ENCODE data around the gene ROR1.

ROR1 gene

DNA sequence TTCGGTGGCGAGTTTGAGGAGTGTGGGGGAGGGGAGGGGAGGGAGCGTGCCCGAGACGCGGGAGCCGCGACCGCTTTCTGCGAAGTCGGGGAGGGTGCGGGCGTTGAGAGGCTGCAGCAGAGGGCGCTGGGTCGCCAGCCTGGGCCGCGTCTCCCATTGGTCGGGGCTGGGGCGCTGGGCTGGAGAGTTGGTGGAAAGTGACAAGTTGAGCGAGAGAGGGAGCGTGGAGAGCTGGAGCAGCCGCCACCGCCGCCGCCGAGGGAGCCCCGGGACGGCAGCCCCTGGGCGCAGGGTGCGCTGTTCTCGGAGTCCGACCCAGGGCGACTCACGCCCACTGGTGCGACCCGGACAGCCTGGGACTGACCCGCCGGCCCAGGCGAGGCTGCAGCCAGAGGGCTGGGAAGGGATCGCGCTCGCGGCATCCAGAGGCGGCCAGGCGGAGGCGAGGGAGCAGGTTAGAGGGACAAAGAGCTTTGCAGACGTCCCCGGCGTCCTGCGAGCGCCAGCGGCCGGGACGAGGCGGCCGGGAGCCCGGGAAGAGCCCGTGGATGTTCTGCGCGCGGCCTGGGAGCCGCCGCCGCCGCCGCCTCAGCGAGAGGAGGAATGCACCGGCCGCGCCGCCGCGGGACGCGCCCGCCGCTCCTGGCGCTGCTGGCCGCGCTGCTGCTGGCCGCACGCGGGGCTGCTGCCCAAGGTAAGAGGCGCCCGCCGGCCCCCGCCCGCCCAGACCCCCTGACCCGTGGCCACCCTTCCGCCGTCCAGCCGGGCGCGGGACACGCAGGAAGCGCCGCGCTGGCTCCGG is at the start of gene ROR1:
TSS of gene ROR1 (plus strand) at position 203 of the 802 bp plus-strand sequence.
- DNase-seq: peak; percentile 94

DNA sequence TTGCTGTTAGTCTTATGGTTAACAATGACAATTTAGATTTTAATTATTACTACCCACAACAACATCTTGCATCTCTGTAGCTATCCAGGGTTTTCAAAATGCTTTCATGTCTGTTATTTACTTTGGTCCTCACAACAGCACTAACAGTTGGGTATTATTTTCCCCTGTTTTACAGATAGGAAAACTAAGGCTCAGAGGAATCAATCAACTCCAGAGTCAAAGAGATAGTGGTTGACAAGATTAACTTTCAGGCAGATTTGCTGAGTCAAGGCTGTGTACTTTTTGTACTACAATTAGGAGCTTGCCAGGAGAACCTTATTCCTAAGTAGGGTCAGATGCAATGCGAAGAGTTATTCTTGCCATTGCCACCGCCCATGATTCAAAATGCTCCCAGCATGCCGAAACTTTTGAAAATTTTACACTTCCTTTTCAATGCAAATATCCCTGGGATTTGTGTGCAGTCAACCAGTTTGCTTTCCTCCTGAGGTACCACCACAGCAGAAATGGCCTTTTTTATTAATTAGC is 49.4 kb upstream of the ROR1 start:
- DNase-seq: no peak

DNA sequence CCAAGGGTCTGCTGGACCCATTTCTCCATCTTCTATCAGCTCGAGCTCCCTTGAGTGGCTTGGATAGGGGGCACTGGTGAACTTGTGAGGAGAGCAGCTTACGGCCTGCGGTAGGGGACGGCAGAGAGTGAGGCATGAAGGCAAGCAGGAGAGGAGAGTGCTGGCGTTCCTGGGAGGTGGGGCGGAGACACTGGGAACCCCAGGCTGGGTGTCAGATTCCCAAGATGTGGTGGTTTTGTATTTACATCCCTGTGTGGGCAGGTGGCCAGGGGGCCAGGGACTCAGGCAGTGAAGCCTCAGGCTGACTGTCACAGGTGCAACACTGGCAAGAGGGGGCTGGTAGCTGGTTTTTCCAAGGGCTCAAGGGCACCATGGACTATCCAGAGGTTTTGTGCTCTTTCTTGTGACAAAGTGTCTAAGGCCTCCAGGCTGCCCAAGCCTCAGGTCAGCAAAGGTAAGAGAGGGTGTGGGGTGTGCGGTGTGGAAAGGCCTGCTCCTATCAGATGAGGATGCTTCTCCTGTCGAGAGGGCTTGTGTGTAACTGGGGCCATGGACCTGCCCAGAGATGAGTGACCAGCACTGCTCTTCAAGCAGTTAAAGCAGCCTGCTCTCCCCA is 45.1 kb upstream of the ROR1 start:
- no peak for DNase-seq

DNA sequence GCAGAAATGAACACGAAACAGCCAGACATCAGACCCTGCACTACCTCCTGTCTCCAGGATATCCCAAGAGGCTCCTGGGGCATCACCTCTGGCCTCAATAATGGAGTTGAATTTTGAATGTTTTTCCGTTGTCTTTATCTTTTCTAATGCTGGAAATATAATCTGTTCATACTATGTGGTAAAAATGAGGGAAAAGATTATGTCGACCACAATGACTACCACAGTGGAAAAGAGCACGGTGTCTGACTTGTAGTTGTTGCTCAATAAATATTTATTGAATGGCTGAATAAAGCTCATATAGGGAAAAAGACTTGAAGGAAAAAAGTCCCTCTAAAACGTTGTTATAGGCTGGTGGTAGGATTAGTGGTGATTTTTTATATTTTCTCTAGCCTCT is 44.6 kb upstream of the ROR1 start:
- DNase-seq: no peak

DNA sequence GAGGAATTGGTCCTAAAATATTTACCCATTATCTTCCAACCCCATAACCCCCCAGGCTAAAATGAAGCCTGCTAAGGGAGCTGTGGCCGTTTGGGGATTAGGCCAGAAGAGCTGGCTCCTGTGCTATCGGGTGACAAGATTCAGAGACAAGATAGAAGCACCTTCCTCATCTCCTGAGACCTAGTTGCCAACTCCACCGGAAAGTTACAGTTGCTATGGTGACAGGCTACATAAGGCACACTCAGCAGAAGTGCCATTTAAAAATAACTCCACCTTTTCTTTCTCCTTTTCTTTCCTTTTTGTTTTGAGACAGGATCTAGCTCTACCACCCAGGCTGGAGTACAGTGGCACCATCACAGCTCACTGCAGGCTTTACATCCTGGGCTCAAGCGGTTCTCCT is 43.6 kb upstream of the ROR1 start:
- peak; percentile 93 for DNase-seq

DNA sequence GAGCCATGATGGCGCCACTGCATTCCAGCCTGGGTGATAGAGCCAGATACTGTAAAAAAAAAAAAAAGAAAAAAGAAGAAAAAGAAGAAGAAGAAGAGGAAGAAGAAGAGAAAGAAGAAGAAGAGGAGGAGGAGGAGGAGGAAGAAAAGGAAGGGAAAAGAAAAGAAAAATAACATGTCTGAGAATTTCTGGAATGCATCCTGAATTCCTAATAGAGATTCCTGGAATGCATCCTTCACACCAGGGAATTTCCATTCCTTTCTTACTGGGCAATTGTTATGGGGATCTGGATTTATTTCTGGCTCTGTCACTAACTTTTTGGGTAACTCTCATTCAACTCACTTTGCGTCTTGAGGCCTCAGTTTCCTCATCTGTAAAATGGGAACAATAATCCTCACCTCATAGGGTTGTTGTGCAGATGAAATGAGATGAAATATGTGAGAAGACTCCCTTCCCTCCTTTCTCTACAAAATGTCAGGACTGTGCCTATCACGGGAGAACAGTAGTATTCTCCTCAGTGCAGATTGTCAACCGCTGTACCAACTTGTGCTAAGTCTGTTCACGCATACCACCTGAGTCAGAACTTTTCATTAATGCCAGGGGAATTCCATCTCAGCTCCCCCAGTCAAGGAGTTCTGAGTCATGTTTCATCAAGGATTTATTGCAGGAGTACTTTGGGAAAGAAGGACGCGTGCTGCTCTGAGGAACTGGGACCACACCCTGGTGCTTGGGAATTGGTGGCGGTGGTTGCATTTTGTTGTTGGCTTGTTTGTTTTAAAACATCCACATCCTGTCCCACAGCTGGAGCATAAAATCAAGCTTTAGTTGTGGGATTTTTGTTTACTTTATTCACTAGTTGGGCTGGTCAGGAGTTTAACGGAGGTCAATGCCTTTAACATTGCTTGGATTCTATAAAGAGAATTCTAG is 42.4 kb upstream of the ROR1 start:
- DNase-seq: no peak

DNA sequence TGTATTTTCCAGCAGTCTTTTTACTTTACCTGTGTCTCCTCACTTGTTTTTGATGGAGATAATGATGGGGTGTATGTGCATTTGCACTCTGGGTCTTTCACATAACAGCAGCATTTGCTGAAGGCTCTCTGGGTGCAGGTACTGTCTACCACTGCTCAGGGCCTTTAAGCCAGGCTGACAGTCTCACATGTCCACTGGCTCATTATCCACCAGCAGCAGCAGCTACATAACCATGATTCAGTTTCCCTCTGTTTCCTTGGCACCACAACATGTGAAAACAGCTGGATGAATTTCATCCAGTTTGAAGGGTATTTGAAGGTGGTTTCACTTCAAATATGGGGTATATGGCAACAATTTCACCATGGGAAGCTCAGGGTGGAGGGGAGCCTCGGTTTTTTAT is 41.2 kb upstream of the ROR1 start:
- no peak for DNase-seq

DNA sequence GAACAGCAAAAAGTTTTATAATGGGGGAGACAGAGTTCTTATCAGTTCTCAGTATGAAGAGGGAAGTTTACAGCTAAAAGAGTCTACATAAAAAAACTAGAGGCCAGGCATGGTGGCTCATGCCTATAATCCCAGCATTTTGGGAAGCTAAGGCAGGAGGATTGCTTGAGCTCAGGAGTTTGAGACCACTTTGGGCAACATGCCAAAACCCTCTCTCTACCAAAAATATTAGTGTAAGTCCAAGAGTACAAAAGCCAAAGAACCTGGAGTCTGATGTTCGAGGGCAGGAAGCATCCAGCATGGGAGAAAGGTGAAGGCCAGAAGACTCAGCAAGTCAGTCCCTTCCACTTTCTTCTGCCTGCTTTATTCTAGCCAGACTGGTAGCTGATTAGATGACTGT is 35.0 kb upstream of the ROR1 start:
- DNase-seq: no peak

DNA sequence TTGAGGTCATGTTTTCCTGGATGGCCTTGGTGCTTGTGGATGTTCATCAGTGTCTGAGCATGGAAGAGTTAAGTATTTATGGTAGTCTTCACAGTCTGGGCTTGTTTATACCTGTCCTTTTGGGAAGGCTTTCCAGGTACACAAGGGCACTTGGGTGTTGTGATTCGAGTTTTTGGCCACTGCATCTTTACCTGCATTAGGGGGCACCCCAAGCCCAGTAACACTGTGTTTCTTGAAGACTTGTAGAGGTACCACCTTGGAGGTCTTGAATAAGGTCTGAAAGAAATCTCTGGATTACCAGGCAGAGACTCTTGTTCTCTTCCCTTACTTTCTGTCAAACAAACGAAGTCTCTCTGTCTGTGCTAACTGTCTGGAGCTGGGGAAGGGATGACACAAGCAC is 34.4 kb upstream of the ROR1 start:
- DNase-seq: no peak

DNA sequence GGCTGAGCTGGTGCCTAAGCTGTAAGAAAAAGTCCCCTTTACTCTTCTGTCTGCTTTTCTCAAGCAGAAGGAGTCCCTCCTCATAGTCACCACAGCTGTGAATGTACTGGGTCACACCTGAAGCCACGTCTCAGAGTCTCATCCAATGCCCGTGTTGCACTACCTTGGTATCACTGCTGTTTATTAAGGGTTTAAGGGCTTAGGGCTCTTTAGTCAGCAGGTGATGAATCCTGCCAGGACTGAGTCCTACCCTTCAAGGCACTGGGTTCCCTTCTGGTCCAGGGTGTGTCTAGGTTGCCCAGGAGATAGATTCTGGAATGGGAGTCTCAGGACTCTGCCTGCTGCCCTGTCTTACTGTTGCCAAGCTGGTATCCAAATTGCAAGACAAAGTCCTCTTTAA is 33.4 kb upstream of the ROR1 start:
- no peak for DNase-seq

DNA sequence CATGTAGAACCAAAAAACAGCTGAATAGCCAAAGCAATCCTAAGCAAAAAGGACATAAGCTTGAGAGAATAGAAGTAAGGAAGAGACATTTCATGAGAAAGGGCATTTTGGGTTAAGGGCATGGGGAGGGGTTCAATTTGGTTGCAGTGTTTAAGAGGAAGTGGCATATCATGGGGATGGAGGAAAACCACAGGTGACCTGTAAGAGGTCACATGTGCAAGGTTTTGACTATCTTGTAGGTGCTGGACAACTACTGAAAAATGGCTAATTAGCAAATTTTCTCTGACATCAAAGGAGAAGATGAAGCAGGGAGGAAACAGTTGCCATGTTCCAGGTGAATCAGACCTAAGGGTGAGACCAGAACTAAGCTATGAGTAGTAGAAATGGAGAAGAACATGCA is 31.3 kb upstream of the ROR1 start:
- DNase-seq: peak; percentile 85

DNA sequence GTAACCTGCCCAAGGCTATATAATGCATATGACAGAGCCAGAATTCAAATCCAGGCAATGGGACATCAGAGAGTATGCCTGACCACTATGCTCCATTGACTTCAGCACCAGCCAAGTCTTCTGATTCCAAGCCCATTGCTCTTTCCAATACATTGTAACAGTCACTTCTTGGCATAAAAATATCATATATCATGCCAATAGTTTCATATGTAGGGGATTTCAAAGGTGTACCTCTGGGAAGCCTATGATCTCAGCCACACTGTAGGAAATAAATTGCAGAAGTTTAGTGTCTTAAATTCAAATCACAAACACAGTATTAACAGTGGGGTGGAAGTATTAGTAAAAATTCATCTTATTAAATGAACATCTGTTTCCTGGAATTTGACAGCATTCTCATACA is 30.0 kb upstream of the ROR1 start:
- no peak for DNase-seq

DNA sequence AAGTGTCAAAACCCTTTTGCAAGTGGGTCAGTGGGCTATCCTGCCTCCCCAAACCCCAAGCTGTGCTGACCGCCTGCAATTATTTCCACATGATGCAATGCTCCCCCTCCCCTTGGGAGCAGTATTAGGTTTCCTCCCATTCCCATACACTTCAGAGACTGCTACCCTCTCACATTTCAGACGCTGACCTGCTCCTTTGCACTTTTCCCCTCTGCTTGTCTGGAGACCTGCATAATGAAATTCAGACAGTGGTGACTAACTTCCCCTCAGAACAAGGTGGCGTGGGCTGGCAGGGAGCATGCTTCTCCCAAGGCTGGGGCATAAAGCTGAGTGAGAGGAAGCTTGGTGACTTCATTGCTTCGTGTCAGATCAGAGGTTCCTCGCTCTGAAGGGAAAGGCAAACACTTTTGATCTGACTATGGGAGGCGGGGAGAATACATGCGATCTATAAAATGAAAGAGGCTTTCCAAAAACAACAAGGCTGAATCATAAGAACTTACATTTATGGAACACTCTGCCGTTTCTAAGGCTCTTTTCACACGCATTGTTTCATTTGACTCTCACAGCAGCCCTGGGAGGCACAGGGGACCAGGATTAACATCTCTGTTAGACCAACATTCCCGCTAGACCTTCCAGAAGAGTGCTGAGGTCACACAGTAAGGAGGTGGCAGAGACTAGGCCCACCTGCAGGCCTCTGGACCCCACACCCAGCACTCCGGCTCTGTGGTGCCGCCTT is 27.5 kb upstream of the ROR1 start:
- DNase-seq: no peak

DNA sequence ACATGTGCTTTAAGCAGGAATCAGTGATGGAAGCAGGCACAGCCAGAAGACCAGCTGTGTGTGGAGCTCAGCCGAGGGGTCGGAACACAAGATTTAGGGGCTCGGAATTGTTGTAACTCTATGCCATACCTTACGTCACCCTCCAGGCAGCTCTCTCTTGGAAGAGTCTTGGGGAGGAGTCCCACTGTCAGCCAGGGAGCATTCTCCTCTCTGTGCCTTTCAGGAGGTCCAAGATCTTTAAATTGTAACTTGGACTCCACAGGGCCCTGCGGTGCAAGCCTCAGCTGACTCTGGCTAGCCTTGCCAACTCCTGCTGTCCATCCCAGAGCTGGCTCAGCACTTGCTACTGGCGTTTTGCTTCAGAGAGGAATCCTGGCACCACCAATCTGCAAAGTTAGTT is 26.4 kb upstream of the ROR1 start:
- DNase-seq: no peak

DNA sequence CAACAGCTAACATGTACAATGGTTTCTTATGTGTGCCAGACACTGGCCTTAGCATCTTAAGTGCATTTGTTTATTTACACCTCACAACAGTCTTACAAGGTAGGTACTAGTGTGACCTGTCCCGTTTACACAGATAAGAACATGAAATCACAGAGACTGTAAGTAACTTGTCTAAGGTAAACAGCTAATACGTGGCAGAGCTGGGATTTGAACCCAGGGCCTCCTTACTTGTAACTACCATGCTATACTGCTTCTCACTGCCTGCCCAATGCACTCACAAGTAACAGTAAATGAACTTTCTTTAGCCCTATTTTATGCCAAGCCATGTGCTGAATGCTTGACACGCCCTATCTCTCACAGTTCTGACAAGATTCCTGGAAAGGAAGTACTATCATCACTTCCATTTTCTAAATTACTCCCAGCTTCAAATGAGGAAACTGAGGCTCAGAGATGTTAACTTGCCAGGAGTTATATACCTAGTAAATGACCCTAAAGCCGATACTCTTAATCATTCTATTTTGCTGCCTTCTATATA is 25.7 kb upstream of the ROR1 start:
- DNase-seq: no peak

DNA sequence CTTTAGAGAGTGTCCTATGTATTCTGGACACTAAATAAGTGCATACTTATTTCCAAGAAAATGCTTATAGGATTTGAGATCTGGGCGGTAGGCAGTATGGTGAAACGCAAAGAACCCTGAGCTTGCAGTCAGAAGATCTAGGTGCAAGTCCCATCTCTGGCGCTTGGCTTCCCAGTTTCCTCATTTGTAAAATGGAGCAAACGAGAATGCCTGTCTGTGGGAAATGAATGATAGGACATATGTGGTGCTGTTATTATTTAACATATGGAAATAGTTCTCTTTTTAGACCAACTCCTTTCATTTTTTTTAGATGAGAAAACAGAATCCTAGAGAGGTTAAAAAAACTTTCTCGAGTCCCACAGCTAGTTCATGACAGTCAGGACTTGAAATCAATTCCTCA is 25.2 kb upstream of the ROR1 start:
- DNase-seq: no peak

DNA sequence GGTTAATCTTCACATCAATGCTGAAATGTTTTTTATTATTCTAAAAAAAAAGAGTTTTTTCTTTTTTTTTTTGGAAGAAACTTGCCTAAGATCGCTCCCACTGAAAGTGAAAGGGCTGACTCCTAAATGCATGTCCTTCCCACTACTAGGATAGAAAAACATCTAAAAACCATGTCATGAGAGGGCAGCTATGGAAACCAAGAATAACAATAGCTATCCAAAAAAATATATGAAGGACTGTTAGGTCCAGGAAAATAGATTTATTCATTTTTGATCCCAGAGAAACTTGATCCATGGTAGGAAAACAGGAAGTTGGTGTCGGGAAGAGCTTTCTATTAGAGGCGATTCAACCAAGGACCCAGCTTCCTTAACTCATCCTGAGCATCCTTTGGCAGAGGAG is 23.1 kb upstream of the ROR1 start:
- DNase-seq: no peak

DNA sequence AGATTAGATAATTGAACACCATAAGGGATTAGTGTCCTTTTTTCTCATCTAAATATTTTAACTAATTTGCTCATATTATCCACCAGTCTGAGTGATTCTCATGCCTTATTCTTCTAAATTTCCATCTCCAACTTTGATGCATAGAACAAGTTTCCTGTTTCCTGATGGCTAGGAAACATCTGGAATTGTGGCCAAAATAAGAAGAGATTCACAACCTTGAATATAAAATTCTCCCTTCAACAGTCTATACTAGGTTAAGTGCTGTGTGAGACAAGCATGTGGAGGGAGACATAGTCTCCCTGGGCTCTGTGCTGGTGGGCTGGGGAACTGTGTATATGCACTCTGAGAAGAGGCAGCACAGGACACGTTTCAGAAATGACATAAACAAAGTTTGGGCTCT is 21.6 kb upstream of the ROR1 start:
- no peak for DNase-seq

DNA sequence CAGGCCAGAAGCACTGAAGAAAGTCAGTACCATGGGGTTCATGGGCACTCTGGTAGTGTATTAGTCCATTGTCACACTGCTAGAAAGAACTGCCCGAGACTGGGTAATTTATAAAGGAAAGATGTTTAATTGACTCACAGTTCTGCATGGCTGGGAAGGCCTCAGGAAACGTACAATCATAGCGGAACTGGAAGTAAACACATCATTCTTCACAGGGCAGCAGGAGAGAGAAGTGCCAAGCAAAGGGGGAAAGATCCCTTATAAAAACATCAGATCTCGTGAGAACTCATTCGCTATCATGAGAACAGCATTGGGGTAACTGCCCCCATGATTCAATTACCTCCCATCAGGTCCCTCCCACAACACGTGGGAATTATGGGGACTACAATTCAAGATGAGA is 20.2 kb upstream of the ROR1 start:
- DNase-seq: no peak

DNA sequence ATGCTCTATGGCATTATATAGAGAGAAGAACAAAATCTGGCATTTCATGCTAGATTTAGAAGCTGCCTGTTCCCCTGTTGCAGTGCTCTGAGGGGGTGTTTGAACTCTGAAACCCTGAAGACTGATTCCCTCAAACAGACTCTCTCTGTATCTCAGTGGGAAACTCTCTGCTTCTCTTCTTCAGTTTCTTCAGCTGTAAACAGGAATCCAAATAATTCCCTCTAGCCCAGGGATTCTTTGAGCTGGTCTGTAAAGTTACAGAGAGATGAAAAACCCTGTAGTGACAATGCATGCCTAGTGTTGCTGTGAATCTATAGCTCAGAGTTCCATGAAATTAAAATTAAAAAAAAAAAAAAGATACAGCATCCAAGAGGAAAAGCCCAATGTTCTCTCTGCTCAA is 17.0 kb upstream of the ROR1 start:
- DNase-seq: no peak

DNA sequence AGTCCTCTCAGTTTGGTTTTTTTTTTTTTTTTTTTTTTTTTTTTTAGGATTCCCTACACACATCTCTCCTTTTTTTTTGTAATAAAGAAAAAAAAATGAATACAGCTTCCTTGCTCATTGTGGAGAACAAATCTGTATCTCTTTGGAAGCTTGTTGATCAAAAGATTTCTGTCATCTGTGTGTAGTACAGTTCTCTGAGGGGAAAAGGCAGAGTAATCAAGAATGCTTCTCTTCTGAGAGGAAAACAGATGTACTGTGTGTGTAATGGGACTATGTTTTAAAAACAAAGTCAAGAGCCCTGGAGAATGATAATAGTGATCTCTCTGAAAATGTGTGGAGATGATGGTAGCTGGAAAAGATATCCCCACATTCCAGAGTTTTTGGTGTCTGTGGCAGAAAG is 16.5 kb upstream of the ROR1 start:
- no peak for DNase-seq

DNA sequence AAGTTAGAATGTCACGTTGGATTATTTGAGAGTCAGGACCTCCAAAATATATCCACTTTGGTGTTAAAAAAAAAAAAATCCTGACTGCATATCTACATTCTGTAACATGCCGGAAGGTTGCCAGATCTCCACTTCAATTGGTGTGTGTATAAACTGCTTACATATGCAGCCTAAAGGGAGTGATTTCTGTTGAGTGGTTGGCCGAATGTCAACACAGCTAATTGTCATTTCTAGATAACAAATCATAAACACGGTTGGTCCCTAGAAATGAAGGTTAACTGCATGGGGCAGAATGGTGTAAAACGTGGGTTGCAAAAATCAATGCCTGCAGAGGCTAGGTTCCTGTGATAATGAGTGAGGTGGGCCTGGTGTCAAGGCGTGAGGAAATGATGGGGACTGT is 15.0 kb upstream of the ROR1 start:
- DNase-seq: no peak

DNA sequence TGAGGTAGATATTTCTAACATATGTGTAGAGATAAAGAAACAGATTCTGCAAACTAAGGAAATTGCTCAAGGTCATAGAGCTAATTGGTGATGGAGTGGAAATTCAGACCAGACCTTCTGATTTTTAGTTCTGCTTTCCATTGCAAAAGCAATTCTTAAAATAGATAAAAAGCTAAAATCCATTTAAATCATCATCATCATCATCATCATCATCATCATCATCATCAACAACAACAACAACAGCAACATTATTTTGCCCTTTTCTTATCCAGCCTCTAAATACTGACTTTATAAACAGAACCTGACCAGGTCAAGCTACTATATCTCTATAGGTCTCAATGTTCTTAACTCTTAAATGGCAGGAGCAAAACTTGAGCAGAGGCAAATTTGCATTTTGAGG is 14.0 kb upstream of the ROR1 start:
- DNase-seq: no peak

All from RPMI8226 (cell line).